NCI-H2081 treated with DMSO at 0.1 percent for 48 hours (cell line): ENCODE measurements around the gene P2RX6.
"Not testable (repeated sequence)": the region's sequence is repeated elsewhere in the genome, so short reads cannot be mapped to it uniquely, and the experiment has no call there.

ENCODE experiments used
- DNase-seq: peaks from one replicate; lab custom pipeline; 2025; lab: John Stamatoyannopoulos, UW

P2RX6 gene

GRCh38 chr22:20994128-20994901 is 20.6 kb upstream of the P2RX6 start:
- no peak for DNase-seq

DNA sequence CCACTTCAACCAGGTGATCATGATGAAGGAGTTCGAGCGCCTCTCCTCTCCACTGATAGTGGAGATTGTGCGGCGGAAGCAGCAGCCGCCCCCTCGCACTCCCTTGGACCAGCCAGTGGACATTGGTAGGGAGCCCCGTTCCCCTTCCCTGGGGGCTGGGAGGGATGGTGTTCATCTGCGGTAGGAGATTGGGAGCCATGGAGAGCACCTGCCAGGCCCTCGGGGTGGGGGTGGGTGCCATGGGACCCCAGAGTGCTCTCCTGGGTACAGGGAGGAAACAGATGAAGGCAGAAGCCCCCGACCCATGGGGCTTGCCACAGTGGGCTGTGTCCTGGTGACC is 20.1 kb upstream of the P2RX6 start:
- no peak for DNase-seq

- no peak for DNase-seq
Observed at GRCh38 chr22:20995329-20996030, 19.5 kb upstream of the P2RX6 start.

DNA sequence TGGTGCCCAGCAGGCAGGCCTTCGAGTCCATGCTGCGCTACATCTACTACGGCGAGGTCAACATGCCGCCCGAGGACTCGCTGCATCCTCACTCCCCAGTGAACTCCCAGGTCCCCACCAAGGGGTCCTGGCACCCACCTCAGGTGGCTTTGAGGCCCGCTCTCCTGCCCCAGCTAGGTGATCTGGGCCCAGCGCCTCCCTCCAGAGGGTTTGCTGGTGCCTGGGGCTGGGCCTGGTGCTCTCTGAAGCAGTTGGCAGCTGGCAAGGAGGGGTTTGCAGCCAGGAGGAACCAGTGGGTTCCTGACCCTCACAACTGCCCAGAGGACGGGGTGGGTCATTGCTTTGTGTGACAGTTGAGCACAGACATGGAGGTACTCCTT is 18.9 kb upstream of the P2RX6 start:
- no peak for DNase-seq

DNA sequence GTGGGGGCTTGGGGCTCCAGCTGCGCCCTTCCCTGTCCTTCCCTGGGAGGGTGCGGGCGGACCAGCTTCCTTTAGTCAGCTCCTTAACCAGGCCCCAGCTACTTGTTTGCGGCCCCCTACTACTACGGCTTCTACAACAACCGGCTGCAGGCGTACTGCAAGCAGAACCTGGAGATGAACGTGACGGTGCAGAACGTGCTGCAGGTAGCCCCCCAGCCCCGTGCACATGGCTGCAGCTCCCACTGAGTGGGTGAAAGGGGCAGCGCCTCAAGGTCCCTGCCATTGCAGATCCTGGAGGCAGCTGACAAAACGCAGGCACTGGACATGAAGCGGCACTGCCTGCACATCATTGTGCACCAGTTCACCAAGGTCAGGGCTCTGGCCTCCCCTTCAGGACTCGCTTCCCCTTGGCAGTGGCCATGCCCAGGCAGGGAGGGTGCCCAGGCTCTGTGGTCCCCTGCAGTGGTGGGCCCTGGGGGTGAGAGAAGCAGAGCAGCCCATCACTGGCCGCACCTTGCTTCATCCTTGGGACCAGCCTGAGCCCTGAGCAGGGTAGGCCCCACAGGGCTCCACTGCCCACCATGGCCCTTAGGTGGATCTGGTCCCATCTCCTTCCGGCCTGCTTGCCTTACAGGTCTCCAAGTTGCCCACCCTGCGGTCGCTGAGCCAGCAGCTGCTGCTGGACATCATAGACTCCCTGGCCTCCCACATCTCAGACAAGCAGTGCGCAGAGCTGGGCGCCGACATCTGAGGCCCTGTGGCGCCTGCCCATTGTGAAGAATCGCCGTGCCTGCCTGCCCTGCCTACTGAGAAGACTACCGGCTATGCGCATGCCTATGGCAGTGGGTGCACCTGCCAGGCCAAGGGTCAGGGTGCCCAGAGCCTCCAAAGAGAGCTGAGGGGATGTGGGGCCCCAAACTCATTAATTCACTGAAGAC is 18.1 kb upstream of the P2RX6 start:
- no peak for DNase-seq

- DNase-seq: no peak
Observed at GRCh38 chr22:20997536-20998257, 17.3 kb upstream of the P2RX6 start.

- no peak for DNase-seq
Observed at GRCh38 chr22:20998411-20999336, 16.3 kb upstream of the P2RX6 start.

- DNase-seq: no peak
Observed at GRCh38 chr22:20999350-21000206, 15.4 kb upstream of the P2RX6 start.

DNA sequence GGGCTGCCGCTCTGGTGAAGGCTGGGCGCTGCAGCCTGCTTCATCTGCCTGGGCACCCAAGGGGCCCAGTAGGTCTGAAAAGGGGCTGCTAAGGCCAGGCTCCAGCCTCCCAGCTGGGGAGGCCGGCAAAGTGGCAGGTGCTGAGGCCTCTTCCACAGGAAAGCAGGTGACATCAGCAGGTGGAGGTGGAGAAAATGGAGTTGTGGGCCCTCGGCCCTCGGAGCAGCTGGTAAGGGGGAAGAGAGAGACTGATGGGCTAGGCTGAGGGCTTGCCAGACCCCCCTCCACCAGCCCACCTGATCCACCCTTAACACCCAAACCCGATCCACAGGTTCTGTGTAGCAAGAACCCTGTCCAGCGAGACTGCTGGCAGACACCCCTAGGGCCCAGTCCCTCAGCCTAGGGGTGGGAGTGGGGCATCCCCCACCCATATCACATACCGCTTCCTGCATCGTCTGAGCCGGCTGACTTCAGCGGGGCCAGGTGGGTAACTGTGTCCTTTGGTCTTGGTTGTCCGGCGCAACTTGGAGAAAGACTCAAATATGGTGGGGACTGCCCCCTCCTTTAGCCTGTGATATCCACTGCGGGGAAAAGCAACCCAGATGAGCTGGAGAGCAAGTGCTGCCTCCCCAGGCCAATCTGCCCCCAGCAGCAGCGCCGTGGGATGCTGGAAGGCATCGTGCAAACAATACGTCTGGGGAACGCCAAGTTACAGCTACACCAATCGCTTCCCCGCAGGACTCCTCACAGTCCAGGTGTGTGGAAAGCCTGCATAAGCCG is 14.6 kb upstream of the P2RX6 start:
- no peak for DNase-seq

DNA sequence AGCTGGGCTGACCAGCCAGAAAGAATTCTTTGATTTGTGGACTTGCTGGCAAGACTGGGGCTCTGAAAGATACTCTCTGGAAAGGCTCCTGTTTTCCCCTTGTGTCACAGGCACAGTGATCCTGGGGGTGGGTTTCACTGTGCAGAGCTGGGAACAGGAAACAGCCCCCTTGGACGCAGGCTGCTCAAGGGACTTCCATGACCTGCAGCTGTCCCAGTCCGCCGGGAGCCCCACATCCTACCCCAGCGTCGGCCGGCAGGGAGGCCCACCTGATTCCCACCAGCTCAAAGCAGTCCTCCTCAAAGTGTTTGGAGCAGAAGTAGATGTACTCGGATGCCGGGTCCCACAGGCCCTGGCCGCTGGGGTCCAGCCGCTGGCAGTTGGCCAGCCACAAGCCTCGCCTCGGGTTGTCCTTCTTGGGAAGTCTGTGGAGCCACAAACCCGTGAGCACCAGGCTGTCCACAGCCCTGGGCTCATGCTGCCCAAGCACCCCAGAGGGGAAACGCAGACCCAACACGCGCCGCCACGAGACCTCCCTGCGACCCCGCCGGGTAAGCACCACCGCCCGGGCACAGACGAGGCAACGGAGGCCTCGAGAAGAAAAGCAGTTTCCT is 13.9 kb upstream of the P2RX6 start:
- DNase-seq: no peak

GRCh38 chr22:21001601-21002325 is 13.2 kb upstream of the P2RX6 start, which contains the start of gene THAP7:
Gene THAP7, minus strand, starts transcription at chr22:21002118. Its CDS starts 207 bp downstream, at chr22:21001911.
- DNase-seq: peak; percentile 73

DNA sequence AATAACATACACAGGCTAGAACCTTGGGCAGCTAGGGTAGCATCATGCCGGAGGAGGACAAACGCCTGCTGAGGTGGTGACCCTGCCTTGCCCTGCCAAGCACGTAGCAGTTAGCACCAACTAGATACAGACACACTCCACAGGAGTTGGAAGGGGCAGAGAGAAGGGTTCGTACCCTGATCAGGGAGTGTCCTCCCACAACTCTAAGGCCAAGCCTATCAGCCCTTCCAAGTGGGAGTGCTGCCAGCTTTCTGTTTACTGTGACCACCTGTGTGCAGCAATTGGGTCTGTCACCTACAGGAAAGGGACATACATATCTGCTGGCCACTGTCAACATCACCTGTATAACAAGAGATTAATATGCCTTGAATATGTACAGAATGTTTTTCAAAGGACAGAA is 11.2 kb upstream of the P2RX6 start:
- DNase-seq: peak; percentile 0

DNA sequence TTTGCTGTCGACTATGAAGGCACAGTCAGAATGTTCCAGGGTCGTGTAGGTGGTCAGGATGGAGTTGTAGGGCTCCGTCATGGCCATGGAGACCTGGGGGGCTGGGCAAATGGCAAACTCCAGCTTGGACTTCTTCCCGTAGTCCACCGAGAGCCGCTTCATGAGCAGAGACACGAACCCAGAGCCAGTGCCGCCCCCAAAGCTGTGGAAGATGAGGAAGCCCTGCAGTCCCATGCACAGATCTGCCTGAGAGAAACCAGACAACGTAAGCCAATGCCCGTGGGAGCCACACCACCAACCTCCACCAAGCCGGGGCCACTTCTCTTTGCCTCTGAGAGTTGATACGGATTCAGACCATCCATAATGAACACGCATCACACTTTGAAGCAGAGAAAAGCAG is 5.8 kb upstream of the P2RX6 start:
- not testable (repeated sequence) for DNase-seq

DNA sequence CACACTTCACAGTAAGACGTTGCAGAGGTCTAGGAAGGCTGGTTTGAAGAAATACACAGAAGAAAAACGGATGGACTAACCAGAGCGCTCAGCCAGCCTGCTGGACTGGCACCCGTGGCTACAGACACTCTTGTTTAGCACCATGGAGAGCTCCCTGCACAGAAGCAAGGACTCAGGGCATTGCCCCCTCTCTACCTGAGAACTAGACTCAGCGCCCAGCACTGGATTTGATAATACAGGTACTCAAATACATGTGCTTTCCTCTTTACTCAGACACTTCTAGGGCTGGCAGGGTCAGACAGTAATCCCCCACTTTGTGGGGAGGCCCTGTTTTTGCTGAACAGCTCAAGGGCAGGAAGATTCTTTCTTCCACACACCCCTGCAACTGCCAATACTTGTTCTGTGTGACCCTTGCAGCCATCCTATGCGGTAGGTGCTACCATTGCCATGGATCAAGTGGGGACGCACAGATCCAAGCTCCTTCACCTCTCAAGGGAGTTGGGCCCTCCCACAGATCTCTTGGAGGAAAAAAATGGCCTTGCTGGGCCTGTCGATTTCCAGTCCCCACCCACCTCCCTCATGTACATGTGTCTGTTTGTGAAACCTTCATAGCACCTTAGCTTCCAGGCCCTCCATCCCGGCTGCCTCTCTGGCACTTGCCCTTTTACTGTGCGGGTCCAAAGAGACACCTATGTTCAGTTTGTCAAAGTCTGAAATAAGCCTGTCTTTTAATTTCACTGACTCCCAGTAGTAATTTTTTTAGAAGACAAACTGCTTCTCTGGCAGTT is 5.1 kb upstream of the P2RX6 start:
- DNase-seq: no peak

GRCh38 chr22:21010426-21011113 is 4.4 kb upstream of the P2RX6 start:
- no peak for DNase-seq
